OCI-LY1 (cell line): ENCODE results near the gene ARMC9.

ENCODE experiments used
- H2AFZ ChIP-seq: fragments of 200-600 bp; sonication (generic), shearing (Covaris generic); 2 replicates; pipeline ENCODE4 v1.6.0; 2014; ENCODE audit warnings: antibody characterized with exemption, mild to moderate bottlenecking, low read length
- H3F3A ChIP-seq: fragments of 200-600 bp; sonication (generic), shearing (Covaris generic); 2 replicates; pipeline ENCODE4 v1.6.0; 2014; ENCODE audit warnings: mild to moderate bottlenecking, antibody characterized with exemption, low read length, moderate library complexity; ENCODE audit not compliant: insufficient read depth
- H3K27ac ChIP-seq: fragments of 200-600 bp; sonication (generic); 2 replicates; pipeline ENCODE4 v1.5.1; 2014; ENCODE audit warnings: low read length, mixed run types, mild to moderate bottlenecking, low read depth; ENCODE audit not compliant: poor library complexity, severe bottlenecking
- H3K27me3 ChIP-seq: fragments of 200-600 bp; sonication (generic); 2 replicates; pipeline ENCODE4 v1.6.0; 2014; ENCODE audit warnings: antibody characterized with exemption, mild to moderate bottlenecking, low read length, moderate library complexity; ENCODE audit not compliant: insufficient read depth
- H3K36me3 ChIP-seq: fragments of 200-600 bp; sonication (generic); 2 replicates; pipeline ENCODE4 v1.6.1; 2014; ENCODE audit warnings: mild to moderate bottlenecking, antibody characterized with exemption, low read length, moderate library complexity, mixed read lengths; ENCODE audit not compliant: insufficient read depth
- H3K4me1 ChIP-seq: fragments of 200-600 bp; sonication (generic); 2 replicates; pipeline ENCODE4 v1.5.1; 2014; ENCODE audit warnings: mild to moderate bottlenecking, low read length, moderate library complexity; ENCODE audit not compliant: insufficient read depth, severe bottlenecking
- H3K4me2 ChIP-seq: fragments of 200-600 bp; sonication (generic), shearing (Covaris generic); 2 replicates; pipeline ENCODE4 v1.6.1; 2014; ENCODE audit warnings: low read length
- H3K4me3 ChIP-seq: fragments of 200-600 bp; sonication (generic); 2 replicates; pipeline ENCODE4 v1.5.1; 2014; ENCODE audit warnings: low read length, low read depth, mild to moderate bottlenecking, mixed read lengths; ENCODE audit not compliant: poor library complexity, severe bottlenecking
- H3K79me2 ChIP-seq: fragments of 200-600 bp; shearing (Covaris generic); 2 replicates; pipeline ENCODE4 v1.6.1; 2016; ENCODE audit warnings: mixed run types, low read length, mixed read lengths; ENCODE audit not compliant: insufficient read depth
- H3K9ac ChIP-seq: fragments of 200-600 bp; sonication (generic), shearing (Covaris generic); 2 replicates; pipeline ENCODE4 v1.6.1; 2014; ENCODE audit warnings: mild to moderate bottlenecking, low read length, mixed read lengths
- H3K9me2 ChIP-seq: fragments of 200-600 bp; sonication (generic), shearing (Covaris generic); 2 replicates; pipeline ENCODE4 v1.6.1; 2014; ENCODE audit warnings: low read depth, mild to moderate bottlenecking, low read length, mixed read lengths
- H3K9me3 ChIP-seq: fragments of 200-600 bp; shearing (Covaris generic); 2 replicates; pipeline ENCODE4 v1.6.1; 2014; ENCODE audit warnings: low read length, mixed read lengths
- H4K20me1 ChIP-seq: fragments of 200-600 bp; sonication (generic), shearing (Covaris generic); 2 replicates; pipeline ENCODE4 v1.6.0; 2016; ENCODE audit warnings: mild to moderate bottlenecking, low read length; ENCODE audit not compliant: insufficient read depth
- EZH2 ChIP-seq: fragments of 200-600 bp; sonication (generic), shearing (Covaris generic); IDR thresholded peaks from 2 replicates; pipeline ENCODE4 v1.8.0; 2017; ENCODE audit warnings: borderline replicate concordance, mixed run types, mild to moderate bottlenecking, antibody characterized with exemption, low read length, moderate library complexity, mixed read lengths
- TF ChIP-seq, protein P1 (sequence below): fragments of 200-600 bp; sonication (generic), shearing (Covaris generic); IDR thresholded peaks from 2 replicates; pipeline ENCODE4 v1.5.1; 2017; ENCODE audit warnings: mild to moderate bottlenecking, antibody characterized with exemption, low read length, moderate library complexity, mixed read lengths

The ARMC9 gene

DNA sequence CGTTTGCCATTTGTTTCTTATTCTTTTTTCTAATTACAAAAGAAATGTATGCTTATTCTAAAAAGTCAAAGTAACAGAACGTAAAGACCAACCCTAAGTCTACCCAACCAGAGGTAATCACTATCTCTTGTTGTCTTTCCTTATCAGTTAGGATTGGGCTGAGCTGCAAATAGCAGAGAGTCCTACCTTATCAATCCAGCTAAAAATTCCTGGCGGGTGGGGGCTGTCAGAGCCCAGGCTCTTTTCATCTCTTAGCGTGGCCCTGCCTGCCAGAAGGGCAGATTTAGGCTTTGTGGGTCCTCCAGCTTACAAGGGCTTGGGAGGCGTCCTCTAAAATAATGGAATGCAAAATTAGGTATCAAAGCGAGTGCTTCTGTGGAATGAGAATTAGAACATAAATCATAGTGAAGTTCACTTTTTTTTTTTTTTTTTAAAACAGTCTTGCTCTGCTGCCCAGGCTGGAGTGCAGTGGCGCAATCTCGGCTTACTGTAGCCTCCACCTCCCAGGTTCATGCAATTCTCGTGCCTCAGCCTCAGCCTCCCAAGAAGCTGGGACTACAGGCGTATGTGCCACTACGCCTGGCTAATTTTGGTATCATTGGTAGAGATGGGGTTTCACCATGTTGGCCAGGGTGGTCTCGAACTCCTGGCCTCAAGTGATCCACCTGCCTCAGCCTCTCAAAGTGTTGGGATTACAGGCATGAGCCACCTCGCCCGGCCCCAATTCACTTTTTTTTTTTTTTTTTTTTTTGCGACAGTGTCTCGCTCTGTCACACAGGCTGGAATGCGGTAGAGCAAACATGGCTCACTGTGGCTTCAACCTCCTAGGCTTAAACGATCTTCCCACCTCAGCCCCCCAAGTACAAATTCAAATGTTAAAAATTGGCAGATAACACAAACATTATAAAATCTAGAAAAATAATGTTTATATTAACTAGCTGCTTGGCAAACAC, 139.7 kb downstream of the ARMC9 start:
- Histone ChIP-seq H3K9me2 (no peaks in the 10 kb centered on the region), H3K79me2 (no peaks in the 10 kb centered on the region), H2AFZ (no peak overlapping the region), H3K4me3 (no peak overlapping the region), H3K27ac (no peak overlapping the region), H3K4me2 (no peak overlapping the region), H3K9ac (no peak overlapping the region), H3K4me1 (no peaks in the 10 kb centered on the region), H3K9me3 (no peaks in the 10 kb centered on the region), H3F3A (no peaks in the 10 kb centered on the region), H4K20me1 (no peaks in the 10 kb centered on the region), H3K27me3 (no peaks in the 10 kb centered on the region), H3K36me3 (no peaks in the 10 kb centered on the region; the same call in 1 of the 2 replicates)
- TF ChIP-seq, protein P1, sequence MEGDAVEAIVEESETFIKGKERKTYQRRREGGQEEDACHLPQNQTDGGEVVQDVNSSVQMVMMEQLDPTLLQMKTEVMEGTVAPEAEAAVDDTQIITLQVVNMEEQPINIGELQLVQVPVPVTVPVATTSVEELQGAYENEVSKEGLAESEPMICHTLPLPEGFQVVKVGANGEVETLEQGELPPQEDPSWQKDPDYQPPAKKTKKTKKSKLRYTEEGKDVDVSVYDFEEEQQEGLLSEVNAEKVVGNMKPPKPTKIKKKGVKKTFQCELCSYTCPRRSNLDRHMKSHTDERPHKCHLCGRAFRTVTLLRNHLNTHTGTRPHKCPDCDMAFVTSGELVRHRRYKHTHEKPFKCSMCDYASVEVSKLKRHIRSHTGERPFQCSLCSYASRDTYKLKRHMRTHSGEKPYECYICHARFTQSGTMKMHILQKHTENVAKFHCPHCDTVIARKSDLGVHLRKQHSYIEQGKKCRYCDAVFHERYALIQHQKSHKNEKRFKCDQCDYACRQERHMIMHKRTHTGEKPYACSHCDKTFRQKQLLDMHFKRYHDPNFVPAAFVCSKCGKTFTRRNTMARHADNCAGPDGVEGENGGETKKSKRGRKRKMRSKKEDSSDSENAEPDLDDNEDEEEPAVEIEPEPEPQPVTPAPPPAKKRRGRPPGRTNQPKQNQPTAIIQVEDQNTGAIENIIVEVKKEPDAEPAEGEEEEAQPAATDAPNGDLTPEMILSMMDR: no peak
- no peak for TF ChIP-seq EZH2

DNA sequence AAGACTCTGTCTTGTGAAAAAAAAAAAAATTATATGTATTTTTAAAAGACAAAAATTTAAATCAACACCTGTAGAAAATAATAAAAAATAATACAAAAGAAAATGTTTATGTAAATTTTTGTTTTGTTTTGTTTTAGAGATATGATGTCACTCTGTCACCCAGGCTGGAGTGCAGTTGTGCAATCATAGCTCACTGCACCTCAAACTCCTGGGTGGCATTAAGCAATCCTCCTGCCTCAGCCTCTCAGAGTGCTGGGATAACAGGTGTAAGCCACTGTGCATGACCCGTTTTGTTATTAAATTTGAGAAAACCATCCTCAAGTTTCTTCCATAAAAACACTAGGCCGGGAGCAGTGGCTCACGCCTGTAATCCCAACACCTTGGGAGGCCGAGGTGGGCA, 140.9 kb downstream of the ARMC9 start:
- H3K9ac ChIP-seq: no peak overlapping the region
- no peak overlapping the region for H3K4me3 ChIP-seq
- H2AFZ ChIP-seq: no peak overlapping the region
- H3K9me2 ChIP-seq: no peaks in the 10 kb centered on the region
- no peaks in the 10 kb centered on the region for H3K79me2 ChIP-seq
- no peaks in the 10 kb centered on the region for H4K20me1 ChIP-seq
- no peaks in the 10 kb centered on the region for H3K9me3 ChIP-seq
- H3K27ac ChIP-seq: no peak overlapping the region
- no peak for TF ChIP-seq EZH2
- TF ChIP-seq, protein P1: no peak
- no peaks in the 10 kb centered on the region for H3F3A ChIP-seq
- no peaks in the 10 kb centered on the region for H3K36me3 ChIP-seq
- H3K27me3 ChIP-seq: 0 out of 2 replicates have a peak, but pooled peaks cover 3% of the 10 kb centered on the region
- no peaks in the 10 kb centered on the region for H3K4me1 ChIP-seq
- H3K4me2 ChIP-seq: no peak overlapping the region

DNA sequence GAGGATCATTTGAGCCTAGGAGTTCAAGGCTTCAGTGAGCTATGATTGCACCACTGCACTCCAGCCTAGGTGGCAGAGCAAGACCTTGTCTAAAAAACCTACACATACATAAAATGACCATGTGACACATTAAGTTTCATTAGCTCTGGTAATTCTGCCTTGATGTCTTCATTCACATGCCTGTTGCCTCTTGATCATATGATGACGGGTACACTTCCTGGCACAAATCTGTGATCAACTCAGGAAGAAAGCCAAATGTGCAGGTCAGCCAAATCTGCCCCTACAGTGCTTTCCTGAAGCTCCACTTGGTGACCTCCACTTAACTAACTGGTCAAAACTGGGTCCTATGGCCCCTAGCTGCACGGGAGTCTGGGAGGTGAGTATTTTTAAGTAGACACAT, 142.7 kb downstream of the ARMC9 start:
- no peaks in the 10 kb centered on the region for H3F3A ChIP-seq
- H2AFZ ChIP-seq: no peak overlapping the region
- no peak overlapping the region for H3K4me2 ChIP-seq
- TF ChIP-seq, protein P1: no peak
- TF ChIP-seq EZH2: no peak
- H3K4me3 ChIP-seq: no peak overlapping the region
- H3K27ac ChIP-seq: no peak overlapping the region
- no peaks in the 10 kb centered on the region for H3K9me3 ChIP-seq
- H3K36me3 ChIP-seq: no peaks in the 10 kb centered on the region
- no peaks in the 10 kb centered on the region for H3K9me2 ChIP-seq
- no peaks in the 10 kb centered on the region for H4K20me1 ChIP-seq
- H3K79me2 ChIP-seq: no peaks in the 10 kb centered on the region
- H3K4me1 ChIP-seq: no peaks in the 10 kb centered on the region
- 0 out of 2 replicates have a peak, but pooled peaks cover 3% of the 10 kb centered on the region for H3K27me3 ChIP-seq
- no peak overlapping the region for H3K9ac ChIP-seq
